K562 (cell line): ENCODE data around the gene SF3A2. TPM values are rescaled to one million over a fixed set of nuclear protein-coding genes. Genes with fewer than 3 reads are reported as not detected.

Experiments
- CXXC5 ChIP-seq: fragments of 250-450 bp; sonication (Bioruptor Pico); IDR thresholded peaks from 2 replicates; pipeline ENCODE4 v1.8.0; 2022; ENCODE audit warnings: inconsistent platforms, mild to moderate bottlenecking, moderate library complexity
- EGR1 ChIP-seq: fragments of 450-650 bp; conservative IDR thresholded peaks from 2 replicates; pipeline ENCODE4 v1.6.1; 2017; ENCODE audit warnings: mild to moderate bottlenecking
- FIP1L1 ChIP-seq: fragments of 200-400 bp; formaldehyde crosslinking; IDR thresholded peaks from 2 replicates; pipeline ENCODE4 v1.6.1; 2018; ENCODE audit warnings: mild to moderate bottlenecking, low read depth, low read length; ENCODE audit not compliant: poor library complexity, severe bottlenecking
- FOXP1 ChIP-seq: sonication (generic); formaldehyde crosslinking; IDR thresholded peaks from 2 replicates; pipeline ENCODE4 v1.8.0; 2022; ENCODE audit warnings: mild to moderate bottlenecking, missing genetic modification reagents
- HMGN3 ChIP-seq: IDR thresholded peaks from 2 replicates; pipeline ENCODE4 v1.6.1; 2011; ENCODE audit warnings: borderline replicate concordance, low read depth, mild to moderate bottlenecking, mixed read lengths, low read length; ENCODE audit not compliant: insufficient read length; ENCODE audit errors: extremely low read depth
- MXI1 ChIP-seq: IDR thresholded peaks from 2 replicates; pipeline ENCODE4 v1.6.1; 2011; ENCODE audit warnings: low read depth, mild to moderate bottlenecking, improper control_type of control experiment, low read length
- NONO ChIP-seq, 2 experiments: fragments of 200-400 bp in 1 of 2; fragments of 450-650 bp in 1 of 2; formaldehyde crosslinking in 1 of 2; IDR thresholded peaks; 2 replicates each; pipeline ENCODE4 v1.6.1; 2017; ENCODE audit warnings: low read depth in 2 of 2, mild to moderate bottlenecking in 2 of 2, moderate library complexity in 2 of 2, low read length in 1 of 2
- NR2F6 ChIP-seq: fragments of 450-650 bp; formaldehyde crosslinking; IDR thresholded peaks from 2 replicates; pipeline ENCODE4 v1.4.0; 2020; ENCODE audit warnings: mild to moderate bottlenecking
- OTX1 ChIP-seq: fragments of 450-650 bp; formaldehyde crosslinking; IDR thresholded peaks from 2 replicates; pipeline ENCODE4 v1.4.0; 2022; ENCODE audit warnings: mild to moderate bottlenecking
- RBFOX2 ChIP-seq: fragments of 200-400 bp; formaldehyde crosslinking; IDR thresholded peaks from 2 replicates; pipeline ENCODE4 v1.6.1; 2017; ENCODE audit warnings: low read depth, mild to moderate bottlenecking, low read length, moderate library complexity
- SAFB ChIP-seq: fragments of 200-400 bp; formaldehyde crosslinking; IDR thresholded peaks from 2 replicates; pipeline ENCODE4 v1.6.1; 2017; ENCODE audit warnings: low read depth, low read length, borderline replicate concordance
- SMAD4 ChIP-seq: fragments of 250-450 bp; sonication (Bioruptor Pico); conservative IDR thresholded peaks from 2 replicates; pipeline ENCODE4 v1.8.0; 2021; ENCODE audit warnings: inconsistent platforms, mild to moderate bottlenecking, moderate library complexity
- SPI1 ChIP-seq: IDR thresholded peaks from 2 replicates; pipeline ENCODE4 v1.6.1; 2011; ENCODE audit warnings: low read depth, low read length, control low read depth, borderline replicate concordance
- SRF ChIP-seq, 2 experiments: fragments of 250-450, 450-650 bp in 1 of 2; sonication (Bioruptor Pico) in 1 of 2; sonication (generic) in 1 of 2; formaldehyde crosslinking; IDR thresholded peaks; 2 replicates each; pipeline versions ENCODE4 v1.5.0 to v1.5.1; 2020 to 2022; ENCODE audit warnings: mild to moderate bottlenecking in 1 of 2, missing genetic modification reagents in 1 of 2
- TARDBP ChIP-seq: fragments of 450-650 bp; IDR thresholded peaks from 2 replicates; pipeline ENCODE4 v1.6.1; 2016
- TBP ChIP-seq: optimal IDR thresholded peaks from 2 replicates; pipeline ENCODE3; 2011; ENCODE audit warnings: low read depth, low read length, improper control_type of control experiment
- ZNF76 ChIP-seq: fragments of 250-450 bp; sonication (Bioruptor Pico); IDR thresholded peaks from 2 replicates; pipeline ENCODE4 v1.4.0; 2020; ENCODE audit warnings: mild to moderate bottlenecking, moderate library complexity, borderline replicate concordance
- polyA plus RNA-seq, 8 experiments: library from polyadenylated mRNA; depleted of rRNA in 4 of 8; stranded (reverse) in 5 of 8; unstranded in 3 of 8; fragments of >200 nt; fragmentation: Nextera tagmentation in 2 of 8; fragmentation: Illumina TruSeq in 1 of 8; extraction: Ambion mirVana in 2 of 8; extraction: Trizol in 1 of 8; gene quantifications; 2 replicates each; pipeline versions ENCODE4 v1.2.1 to v1.2.3, GENCODE V29; 2011 to 2014; ENCODE audit warnings: inconsistent platforms in 1 of 8, missing spikeins in 1 of 8
- total RNA-seq, 7 experiments: library from RNA; depleted of rRNA in 6 of 7; stranded (reverse); fragments of >200 nt in 6 of 7; fragmentation: Illumina TruSeq in 2 of 7; extraction: Trizol in 2 of 7; gene quantifications; 2 replicates each; pipeline versions ENCODE4 v1.2.1 to v1.2.3, GENCODE V29; 2011 to 2021; ENCODE audit warnings: low replicate concordance in 1 of 7
- TF ChIP-seq, protein P1 (sequence below): fragments of 450-650 bp; formaldehyde crosslinking; IDR thresholded peaks from 2 replicates; pipeline ENCODE4 v1.4.0; 2020; ENCODE audit warnings: mild to moderate bottlenecking, mixed read lengths
- TF ChIP-seq, protein P2 (sequence below): fragments of 250-450 bp; sonication (Bioruptor Pico); IDR thresholded peaks from 2 replicates; pipeline ENCODE4 v1.5.0; 2021
- TF ChIP-seq, protein P3 (sequence below): conservative IDR thresholded peaks from 2 replicates; pipeline ENCODE4 v1.6.1; 2011; ENCODE audit warnings: low read depth, mild to moderate bottlenecking, low read length; ENCODE audit not compliant: control insufficient read depth
- TF ChIP-seq, protein P4 (sequence below), 2 experiments: fragments of 250-450 bp in 1 of 2; fragments of 450-650 bp in 1 of 2; sonication (Bioruptor Pico) in 1 of 2; IDR thresholded peaks; 2 replicates each; pipeline versions ENCODE4 v1.6.1 to v1.8.0; 2016 to 2021; ENCODE audit warnings: mild to moderate bottlenecking in 2 of 2, moderate library complexity in 2 of 2, missing compliant biosample characterization in 1 of 2, missing genetic modification characterization in 1 of 2

SF3A2 gene
- total and polyA plus RNA-seq, 9 of the 15 experiments (the other 6 are each of a cell fraction or from before 2014, with no cell fraction given), result 0.17 to 194 (median 22.8) TPM

DNA sequence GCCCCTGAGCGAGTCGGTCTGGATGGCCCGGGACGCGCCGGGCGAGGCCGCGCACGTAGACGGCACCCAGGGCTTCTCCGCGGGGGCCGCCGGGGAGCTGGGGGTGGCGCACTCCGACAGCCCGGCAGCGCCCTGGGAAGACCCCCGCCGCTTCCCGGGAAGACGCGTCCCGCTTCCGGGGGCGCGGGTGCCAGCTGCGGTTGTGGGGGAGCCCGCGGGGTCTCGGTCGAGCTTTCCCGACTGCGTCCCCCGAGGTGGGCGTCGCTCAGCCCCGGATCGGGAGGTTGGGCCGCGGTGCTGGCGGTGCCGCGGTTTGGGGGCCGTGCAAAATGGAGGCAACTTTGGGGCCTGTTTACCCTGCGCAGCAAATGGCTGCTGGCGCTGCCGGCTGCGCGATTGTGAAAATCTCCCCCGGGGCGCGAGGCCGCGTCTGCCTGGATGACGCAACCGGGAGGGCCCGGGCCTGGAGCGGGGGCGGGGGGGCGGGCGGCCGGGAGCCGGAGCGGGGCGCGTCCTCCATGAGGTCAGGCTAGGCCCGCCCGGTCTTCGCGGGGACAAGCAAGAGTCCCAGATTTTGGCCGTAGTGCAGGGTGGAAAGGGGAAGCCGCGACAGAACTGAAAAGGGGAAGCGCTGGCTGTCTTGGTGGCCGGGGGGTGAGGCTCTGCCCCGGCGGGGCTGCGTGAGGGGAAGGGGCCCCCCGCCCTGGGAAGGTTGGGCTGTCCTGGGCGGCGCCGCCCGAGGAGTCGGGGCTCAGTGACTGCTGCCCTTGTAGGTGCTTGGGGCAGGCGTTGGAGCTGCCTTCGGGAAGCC, 34.0 kb downstream of the SF3A2 start (continued):
- TF ChIP-seq, protein P1, sequence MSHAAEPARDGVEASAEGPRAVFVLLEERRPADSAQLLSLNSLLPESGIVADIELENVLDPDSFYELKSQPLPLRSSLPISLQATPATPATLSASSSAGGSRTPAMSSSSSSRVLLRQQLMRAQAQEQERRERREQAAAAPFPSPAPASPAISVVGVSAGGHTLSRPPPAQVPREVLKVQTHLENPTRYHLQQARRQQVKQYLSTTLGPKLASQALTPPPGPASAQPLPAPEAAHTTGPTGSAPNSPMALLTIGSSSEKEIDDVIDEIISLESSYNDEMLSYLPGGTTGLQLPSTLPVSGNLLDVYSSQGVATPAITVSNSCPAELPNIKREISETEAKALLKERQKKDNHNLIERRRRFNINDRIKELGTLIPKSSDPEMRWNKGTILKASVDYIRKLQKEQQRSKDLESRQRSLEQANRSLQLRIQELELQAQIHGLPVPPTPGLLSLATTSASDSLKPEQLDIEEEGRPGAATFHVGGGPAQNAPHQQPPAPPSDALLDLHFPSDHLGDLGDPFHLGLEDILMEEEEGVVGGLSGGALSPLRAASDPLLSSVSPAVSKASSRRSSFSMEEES (CRISPR knock-in tag), result peak; percentile 31; the same call in 1 of the 2 replicates
- TF ChIP-seq, protein P2, sequence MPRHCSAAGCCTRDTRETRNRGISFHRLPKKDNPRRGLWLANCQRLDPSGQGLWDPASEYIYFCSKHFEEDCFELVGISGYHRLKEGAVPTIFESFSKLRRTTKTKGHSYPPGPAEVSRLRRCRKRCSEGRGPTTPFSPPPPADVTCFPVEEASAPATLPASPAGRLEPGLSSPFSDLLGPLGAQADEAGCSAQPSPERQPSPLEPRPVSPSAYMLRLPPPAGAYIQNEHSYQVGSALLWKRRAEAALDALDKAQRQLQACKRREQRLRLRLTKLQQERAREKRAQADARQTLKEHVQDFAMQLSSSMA (CRISPR knock-in tag), result 0 out of 2 replicates have a peak, but pooled peaks have one; percentile 15
- TF ChIP-seq TARDBP (no peak), SMAD4 (CRISPR knock-in tag) (0 out of 2 replicates have a peak, but pooled peaks have one; percentile 31), MXI1 (no peak), EGR1 (peak; percentile 53), HMGN3 (peak; percentile 82), SPI1 (peak; percentile 97), TBP (peak; percentile 8), OTX1 (no peak), SAFB (0 out of 2 replicates have a peak, but pooled peaks have one; percentile 24), FIP1L1 (peak; percentile 69), ZNF76 (CRISPR knock-in tag) (0 out of 2 replicates have a peak, but pooled peaks have one; percentile 28), CXXC5 (peak; percentile 62; the same call in 1 of the 2 replicates), RBFOX2 (peak; percentile 73), NONO (IDR thresholded peaks at IDR 0.05; ENCODE audit: low read depth in 2 of 2, low read length in 1 of 2) (peak; percentile 45 to 77; a peak in 3 of 4 replicates), SRF (CRISPR knock-in tag; IDR thresholded peaks at IDR 0.05) (peak in 1 of 2 experiments; percentile 26; a peak in 1 of 4 replicates), FOXP1 (CRISPR knock-in tag) (peak; percentile 57; the same call in 1 of the 2 replicates), NR2F6 (CRISPR knock-in tag) (0 out of 2 replicates have a peak, but pooled peaks have one; percentile 74)
- TF ChIP-seq, protein P3, sequence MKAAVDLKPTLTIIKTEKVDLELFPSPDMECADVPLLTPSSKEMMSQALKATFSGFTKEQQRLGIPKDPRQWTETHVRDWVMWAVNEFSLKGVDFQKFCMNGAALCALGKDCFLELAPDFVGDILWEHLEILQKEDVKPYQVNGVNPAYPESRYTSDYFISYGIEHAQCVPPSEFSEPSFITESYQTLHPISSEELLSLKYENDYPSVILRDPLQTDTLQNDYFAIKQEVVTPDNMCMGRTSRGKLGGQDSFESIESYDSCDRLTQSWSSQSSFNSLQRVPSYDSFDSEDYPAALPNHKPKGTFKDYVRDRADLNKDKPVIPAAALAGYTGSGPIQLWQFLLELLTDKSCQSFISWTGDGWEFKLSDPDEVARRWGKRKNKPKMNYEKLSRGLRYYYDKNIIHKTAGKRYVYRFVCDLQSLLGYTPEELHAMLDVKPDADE, result 0 out of 2 replicates have a peak, but pooled peaks have one; percentile 11
- TF ChIP-seq, protein P4, sequence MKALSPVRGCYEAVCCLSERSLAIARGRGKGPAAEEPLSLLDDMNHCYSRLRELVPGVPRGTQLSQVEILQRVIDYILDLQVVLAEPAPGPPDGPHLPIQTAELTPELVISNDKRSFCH (CRISPR knock-in tag; IDR thresholded peaks at IDR 0.05), result no peak
- TF ChIP-seq, protein P4 (tag; IDR thresholded peaks at IDR 0.05), result 0 out of 2 replicates have a peak, but pooled peaks have one; percentile 34
